Caco-2 (cell line): Measurements from ENCODE around the gene STUB1. TPM values are rescaled to one million over a fixed set of nuclear protein-coding genes. Genes with fewer than 3 reads are reported as not detected.

Experiments
- BruUV-seq: library from RNA; stranded (reverse); fragments of 400-500 nt; replicated peaks from 2 replicates; lab custom pipeline; 2021; lab: Mats Ljungman, UMichigan
- CTCF ChIA-PET: fragments of 300-600 bp; sonication (Branson Sonifier 250); formaldehyde crosslinking; loops from one replicate; lab custom pipeline; 2022; ENCODE audit warnings: antibody characterized with exemption; lab: Charles Lee
- POLR2A ChIA-PET: fragments of 300-600 bp; sonication (Branson Sonifier 250); formaldehyde crosslinking; loops from one replicate; lab custom pipeline; 2022; ENCODE audit warnings: antibody characterized with exemption; lab: Charles Lee
- DNase-seq, 2 experiments: peaks; one replicate each; pipeline versions ENCODE4 v3.0.0 to v3.0.0-alpha.2; 2020 to 2022
- H3K27me3 ChIP-seq: replicated peaks from 2 replicates; pipeline ENCODE4 v1.6.0; 2011; ENCODE audit warnings: low read length; ENCODE audit not compliant: control insufficient read depth, insufficient read depth
- H3K36me3 ChIP-seq: 2 replicates; pipeline ENCODE4 v1.5.1; 2011; ENCODE audit warnings: low read length; ENCODE audit not compliant: control insufficient read depth, insufficient read depth
- H3K4me1 ChIP-seq: fragments of 250-450 bp; sonication (Bioruptor Pico); 2 replicates; pipeline ENCODE4 v1.5.1; 2020; ENCODE audit warnings: mild to moderate bottlenecking
- H3K4me3 ChIP-seq: 2 replicates; pipeline ENCODE4 v1.5.1; 2011; ENCODE audit warnings: low read depth, mild to moderate bottlenecking, control low read depth, low read length
- H3K9me3 ChIP-seq: fragments of 250-450 bp; sonication (Bioruptor Pico); 2 replicates; pipeline ENCODE4 v1.5.1; 2020; ENCODE audit warnings: mild to moderate bottlenecking, moderate library complexity
- H3K27ac Mint-ChIP-seq: one replicate; pipeline ENCODE4 v1.8.0; 2022; ENCODE audit warnings: mixed read lengths; ENCODE audit not compliant: unreplicated experiment
- H3K27me3 Mint-ChIP-seq: one replicate; pipeline ENCODE4 v1.8.0; 2022; ENCODE audit warnings: mixed read lengths; ENCODE audit not compliant: insufficient read depth, unreplicated experiment
- H3K36me3 Mint-ChIP-seq: one replicate; pipeline ENCODE4 v1.8.0; 2022; ENCODE audit warnings: mild to moderate bottlenecking, mixed read lengths; ENCODE audit not compliant: insufficient read depth, unreplicated experiment
- H3K4me1 Mint-ChIP-seq: one replicate; pipeline ENCODE4 v1.8.0; 2022; ENCODE audit warnings: low read depth, mixed read lengths; ENCODE audit not compliant: unreplicated experiment
- H3K4me3 Mint-ChIP-seq: one replicate; pipeline ENCODE4 v1.8.0; 2022; ENCODE audit warnings: mild to moderate bottlenecking, moderate library complexity, mixed read lengths; ENCODE audit not compliant: unreplicated experiment
- H3K9me3 Mint-ChIP-seq: one replicate; pipeline ENCODE4 v1.8.0; 2022; ENCODE audit warnings: mixed read lengths; ENCODE audit not compliant: unreplicated experiment
- CTCF ChIP-seq, 2 experiments: fragments of 200-600 bp in 1 of 2; IDR thresholded peaks; 1 replicate in 1 of 2; 2 replicates in 1 of 2; pipeline versions ENCODE4 v1.5.1 to v1.8.0; 2011 to 2022; ENCODE audit warnings: antibody characterized with exemption in 1 of 2, control low read depth in 1 of 2, inconsistent platforms in 1 of 2, low read depth in 1 of 2, low read length in 1 of 2, mild to moderate bottlenecking in 1 of 2, moderate library complexity in 1 of 2; ENCODE audit not compliant: insufficient read depth in 1 of 2, severe bottlenecking in 1 of 2, unreplicated experiment in 1 of 2
- intact Hi-C: fragments of 100-400 bp; cut with micrococcal nuclease; formaldehyde crosslinking; loops from one replicate; pipeline ENCODE4 v1.10.0; 2022; ENCODE audit not compliant: unreplicated experiment
- total RNA-seq: library from RNA; stranded (reverse); gene quantifications from 2 replicates; pipeline ENCODE4 v1.2.3, GENCODE V29; 2022

The STUB1 gene
- total RNA-seq, 1 experiment from 2014 or later: 77.8 TPM

- no peaks in the 10 kb centered on the region for H3K9me3 Mint-ChIP-seq
- BruUV-seq: no TSS peak
- no peaks in the 10 kb centered on the region for H3K27me3 ChIP-seq
- H3K9me3 ChIP-seq: no peaks in the 10 kb centered on the region
- no peak overlapping the region for H3K27ac Mint-ChIP-seq
- peak overlapping the region; percentile 73 for H3K4me3 Mint-ChIP-seq
- H3K4me1 ChIP-seq: no peaks in the 10 kb centered on the region; the same call in 1 of the 2 replicates
- no peak overlapping the region for H3K4me3 ChIP-seq
- no peaks in the 10 kb centered on the region for H3K27me3 Mint-ChIP-seq
- intact Hi-C loops: no loop called here
- ChIA-PET POLR2A (no interaction called here), CTCF (interaction anchor here (1.0 kb wide), 1 partner anchor 23 kb away, joined by 3 read pairs; no protein-coding TSS in a partner anchor)
- no peaks in the 10 kb centered on the region for H3K4me1 Mint-ChIP-seq
- TF ChIP-seq CTCF (IDR thresholded peaks at IDR 0.05; ENCODE audit: insufficient read depth in 1 of 2, low read depth in 1 of 2, low read length in 1 of 2, severe bottlenecking in 1 of 2, unreplicated experiment in 1 of 2): no peak
- no peak for DNase-seq
- H3K36me3 ChIP-seq: peaks cover 3% of the 10 kb centered on the region
- no peaks in the 10 kb centered on the region for H3K36me3 Mint-ChIP-seq
Measured at GRCh38 chr16:667113-667779, 13.0 kb upstream of the STUB1 start.

- peak; percentile 89 to 94 for DNase-seq
- intact Hi-C loops: no loop called here
- ChIA-PET CTCF (interaction anchor here (1.0 kb wide), 1 partner anchor 22 kb away, joined by 3 read pairs; no protein-coding TSS in a partner anchor), POLR2A (no interaction called here)
- Mint-ChIP-seq H3K4me1 (no peaks in the 10 kb centered on the region), H3K27me3 (no peaks in the 10 kb centered on the region), H3K4me3 (peak within 1 kb of the TSS; percentile 73), H3K36me3 (no peaks in the 10 kb centered on the region), H3K9me3 (no peaks in the 10 kb centered on the region), H3K27ac (no peak within 1 kb of the TSS)
- Histone ChIP-seq H3K4me3 (peak within 1 kb of the TSS; percentile 99), H3K27me3 (no peaks in the 10 kb centered on the region), H3K36me3 (peaks cover 5% of the 10 kb centered on the region), H3K4me1 (no peaks in the 10 kb centered on the region; the same call in 1 of the 2 replicates), H3K9me3 (no peaks in the 10 kb centered on the region)
- TSS peak; percentile 24 for BruUV-seq
- TF ChIP-seq CTCF (IDR thresholded peaks at IDR 0.05; ENCODE audit: insufficient read depth in 1 of 2, low read depth in 1 of 2, low read length in 1 of 2, severe bottlenecking in 1 of 2, unreplicated experiment in 1 of 2): peak; percentile 41 to 69
Measured at GRCh38 chr16:667780-668518, 12.3 kb upstream of the STUB1 start, which contains the start of gene RHOT2. TSS of gene RHOT2 (plus strand) at chr16:668132. CDS start at chr16:668200, 68 bp downstream.

- POLR2A ChIA-PET: no interaction called here
- Mint-ChIP-seq H3K36me3 (peaks cover 1% of the 10 kb centered on the region), H3K27me3 (no peaks in the 10 kb centered on the region), H3K27ac (no peak overlapping the region), H3K4me1 (no peaks in the 10 kb centered on the region), H3K4me3 (peak overlapping the region; percentile 73), H3K9me3 (no peaks in the 10 kb centered on the region)
- Histone ChIP-seq H3K27me3 (no peaks in the 10 kb centered on the region), H3K36me3 (peaks cover 5% of the 10 kb centered on the region), H3K9me3 (no peaks in the 10 kb centered on the region), H3K4me3 (peak overlapping the region; percentile 99), H3K4me1 (no peaks in the 10 kb centered on the region; the same call in 1 of the 2 replicates)
- no TSS peak for BruUV-seq
- intact Hi-C loops: no loop called here
- TF ChIP-seq CTCF (IDR thresholded peaks at IDR 0.05; ENCODE audit: insufficient read depth in 1 of 2, low read depth in 1 of 2, low read length in 1 of 2, severe bottlenecking in 1 of 2, unreplicated experiment in 1 of 2): no peak
- CTCF ChIA-PET: no interaction called here
- DNase-seq: no peak
Measured at GRCh38 chr16:668519-669171, 11.6 kb upstream of the STUB1 start.
